ENCODE measurements around the gene ARL5B.

DNA sequence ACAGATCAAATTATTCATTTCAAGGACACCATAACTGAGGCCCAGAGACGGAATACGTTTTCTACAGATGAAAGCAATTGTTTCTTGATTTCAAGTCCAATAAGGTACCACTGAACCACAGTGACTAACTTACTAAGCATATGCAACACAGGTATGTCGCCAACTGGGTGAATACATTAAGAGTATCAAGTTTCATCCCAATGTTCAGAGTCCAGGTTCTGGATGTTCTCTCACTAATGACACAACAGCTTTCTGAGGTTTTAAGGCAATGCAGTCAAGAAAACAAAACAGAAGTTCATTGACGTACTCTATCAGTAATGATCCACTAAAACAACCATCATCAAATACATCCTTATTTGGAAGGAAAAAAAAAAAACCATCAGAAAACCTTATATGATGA, 43.6 kb upstream of the ARL5B start:
- TF ChIP-seq, protein P1, sequence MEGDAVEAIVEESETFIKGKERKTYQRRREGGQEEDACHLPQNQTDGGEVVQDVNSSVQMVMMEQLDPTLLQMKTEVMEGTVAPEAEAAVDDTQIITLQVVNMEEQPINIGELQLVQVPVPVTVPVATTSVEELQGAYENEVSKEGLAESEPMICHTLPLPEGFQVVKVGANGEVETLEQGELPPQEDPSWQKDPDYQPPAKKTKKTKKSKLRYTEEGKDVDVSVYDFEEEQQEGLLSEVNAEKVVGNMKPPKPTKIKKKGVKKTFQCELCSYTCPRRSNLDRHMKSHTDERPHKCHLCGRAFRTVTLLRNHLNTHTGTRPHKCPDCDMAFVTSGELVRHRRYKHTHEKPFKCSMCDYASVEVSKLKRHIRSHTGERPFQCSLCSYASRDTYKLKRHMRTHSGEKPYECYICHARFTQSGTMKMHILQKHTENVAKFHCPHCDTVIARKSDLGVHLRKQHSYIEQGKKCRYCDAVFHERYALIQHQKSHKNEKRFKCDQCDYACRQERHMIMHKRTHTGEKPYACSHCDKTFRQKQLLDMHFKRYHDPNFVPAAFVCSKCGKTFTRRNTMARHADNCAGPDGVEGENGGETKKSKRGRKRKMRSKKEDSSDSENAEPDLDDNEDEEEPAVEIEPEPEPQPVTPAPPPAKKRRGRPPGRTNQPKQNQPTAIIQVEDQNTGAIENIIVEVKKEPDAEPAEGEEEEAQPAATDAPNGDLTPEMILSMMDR (IDR thresholded peaks at IDR 0.05): no peak
- TF ChIP-seq POLR2A (IDR thresholded peaks at IDR 0.05): no peak

All from thyroid gland (tissue), 4 donors.